Body of pancreas (tissue), 4 donors: ENCODE results near the gene SMTNL2. TPM values are rescaled to one million over a fixed set of nuclear protein-coding genes. Genes with fewer than 3 reads are reported as not detected.

Experiments used
- ATAC-seq: fragments of 150-250 bp; one replicate; pipeline ENCODE4 v1.9.1; 2016
- DNase-seq, 4 donors: peaks; one replicate each; pipeline ENCODE4 v3.0.0-alpha.2; 2019
- H3K27ac ChIP-seq, 4 donors: fragments of 200-600 bp; sonication (generic); 1 replicate in 3 of 4; 2 replicates in 1 of 4; pipeline versions ENCODE4 v1.5.1 to v1.6.1; 2016 to 2019; ENCODE audit warnings: mild to moderate bottlenecking in 1 of 4, mixed read lengths in 1 of 4, moderate library complexity in 1 of 4
- H3K27me3 ChIP-seq, 2 donors: fragments of 200-600 bp; sonication (generic); one replicate each; pipeline ENCODE4 v1.6.0; 2016; ENCODE audit warnings: mild to moderate bottlenecking in 1 of 2
- H3K36me3 ChIP-seq, 2 donors: fragments of 200-600 bp; sonication (generic); replicated peaks in 1 of 2; 2 replicates each; pipeline ENCODE4 v1.5.1; 2016; ENCODE audit warnings: low read depth in 2 of 2; ENCODE audit not compliant: insufficient read depth in 1 of 2
- H3K4me1 ChIP-seq: fragments of 200-600 bp; sonication (generic); one replicate; pipeline ENCODE4 v1.6.0; 2016
- H3K4me3 ChIP-seq, 2 donors: fragments of 200-600 bp; sonication (generic); 1 replicate in 1 of 2; 2 replicates in 1 of 2; pipeline ENCODE4 v1.5.1; 2016 to 2019
- H3K9me3 ChIP-seq, 3 donors: fragments of 200-600 bp; sonication (generic); 1 replicate in 2 of 3; 2 replicates in 1 of 3; pipeline ENCODE4 v1.5.1; 2016
- CTCF ChIP-seq, 7 experiments: fragments of 450-650 bp in 4 of 7; fragments of 200-600 bp in 3 of 7; sonication (generic) in 3 of 7; IDR thresholded peaks; one replicate each; pipeline ENCODE4 v1.5.1; 2016 to 2019; ENCODE audit warnings: antibody characterized with exemption in 7 of 7
- POLR2A ChIP-seq, 3 donors: fragments of 450-650 bp; IDR thresholded peaks; one replicate each; pipeline ENCODE4 v1.6.1; 2016; ENCODE audit warnings: antibody characterized with exemption in 3 of 3, mild to moderate bottlenecking in 2 of 3
- WGBS, 2 donors: methylation state at CpG; one replicate each; pipeline ENCODE4 v1.1.5; 2017; 5-methylcytosine and 5-hydroxymethylcytosine counted together
- intact Hi-C: fragments of 100-400 bp; cut with DNase I; formaldehyde crosslinking; loops from one replicate; pipeline ENCODE4 v1.15.1; 2023
- small RNA-seq: library from RNA; depleted of rRNA; stranded (forward); fragments of <200 nt; gene quantifications from one replicate; pipeline ENCODE3, GENCODE V24; 2016
- total RNA-seq, 2 donors: library from RNA; depleted of rRNA; stranded (reverse); fragments of >200 nt; gene quantifications; one replicate each; pipeline ENCODE4 v1.1.0, GENCODE V29; 2016

Gene SMTNL2
- total RNA-seq, 2 donors from 2014 or later = 0.33 to 0.78 TPM

GRCh38 chr17:4657678-4658077 lies 73.3 kb downstream of the SMTNL2 start:
- TF ChIP-seq CTCF (IDR thresholded peaks at IDR 0.05) (no peak), POLR2A (IDR thresholded peaks at IDR 0.05) (no peak)
- Histone ChIP-seq H3K9me3 (no peaks in the 10 kb centered on the region), H3K4me1 (no peaks in the 10 kb centered on the region), H3K36me3 (no peaks in the 10 kb centered on the region), H3K4me3 (no peak overlapping the region), H3K27me3 (peaks cover 0 to 3% of the 10 kb centered on the region in 2 donors), H3K27ac (no peak overlapping the region)
- 94 to 98% methylated on average over 2 of the region's 2 CpGs for WGBS, 2 donors
- ATAC-seq (no peak), DNase-seq (no peak)
- intact Hi-C loops = no loop called here

Small RNA genes within 50 kb of the gene (small RNA-seq; reads per million reads assigned to genes)
- gene RNU6-955P = not detected

Other genes with a start within 250 kb of the SMTNL2 start
- 10 to 100 TPM; 26.7 to 29.3 TPM for gene UBE2G1, start 217.9 kb upstream of the SMTNL2 start, total RNA-seq
- gene SPNS3, start 150.6 kb upstream of the SMTNL2 start, total RNA-seq = not detected
- 10 to 100 TPM; 19.2 to 58.0 TPM for gene SPNS2, start 85.6 kb upstream of the SMTNL2 start, total RNA-seq
- gene MYBBP1A, start 29.1 kb upstream of the SMTNL2 start, total RNA-seq = 100 to 1,000 TPM in 1 of 2 donors, 10 to 100 TPM in 1; 37.9 to 105 TPM
- 10 to 100 TPM; 29.3 to 85.7 TPM for gene GGT6, start 24.0 kb upstream of the SMTNL2 start, total RNA-seq
- not detected for gene ALOX15, start 57.1 kb downstream of the SMTNL2 start, total RNA-seq
- gene PELP1, start 119.6 kb downstream of the SMTNL2 start, total RNA-seq = 10 to 100 TPM; 18.9 to 39.9 TPM
- 10 to 100 TPM; 12.5 to 13.2 TPM for gene ARRB2, start 126.1 kb downstream of the SMTNL2 start, total RNA-seq
- gene MED11, start 146.9 kb downstream of the SMTNL2 start, total RNA-seq = 10 to 100 TPM; 20.8 to 23.3 TPM
- 1 to 10 TPM in 1 of 2 donors, under 1 TPM in 1; 0.52 to 2.3 TPM for gene ZMYND15, start 155.3 kb downstream of the SMTNL2 start, total RNA-seq
- 10 to 100 TPM in 1 of 2 donors, 1 to 10 TPM in 1; 3.6 to 27.5 TPM for gene CXCL16, start 155.4 kb downstream of the SMTNL2 start, total RNA-seq
- gene TM4SF5, start 187.4 kb downstream of the SMTNL2 start, total RNA-seq = 1 to 10 TPM; 1.8 to 2.0 TPM
- not detected for gene VMO1, start 201.8 kb downstream of the SMTNL2 start, total RNA-seq
- gene GLTPD2, start 204.4 kb downstream of the SMTNL2 start, total RNA-seq = not detected
- gene PSMB6, start 211.6 kb downstream of the SMTNL2 start, total RNA-seq = 10 to 100 TPM; 41.5 to 89.0 TPM
- 10 to 100 TPM; 25.7 to 41.5 TPM for gene PLD2, start 222.6 kb downstream of the SMTNL2 start, total RNA-seq
- gene MINK1, start 248.8 kb downstream of the SMTNL2 start, total RNA-seq = 10 to 100 TPM; 32.7 to 66.6 TPM